22Rv1 (cell line): ENCODE measurements around the gene IQCK.

ENCODE experiments used
- CTCF ChIP-seq: fragments of 450-650 bp; IDR thresholded peaks from 2 replicates; pipeline ENCODE4 v1.5.1; 2017; ENCODE audit warnings: mild to moderate bottlenecking
- ZFX ChIP-seq: fragments of 450-650 bp; IDR thresholded peaks from 2 replicates; pipeline ENCODE4 v1.6.1; 2017; ENCODE audit warnings: antibody characterized with exemption, borderline replicate concordance

DNA sequence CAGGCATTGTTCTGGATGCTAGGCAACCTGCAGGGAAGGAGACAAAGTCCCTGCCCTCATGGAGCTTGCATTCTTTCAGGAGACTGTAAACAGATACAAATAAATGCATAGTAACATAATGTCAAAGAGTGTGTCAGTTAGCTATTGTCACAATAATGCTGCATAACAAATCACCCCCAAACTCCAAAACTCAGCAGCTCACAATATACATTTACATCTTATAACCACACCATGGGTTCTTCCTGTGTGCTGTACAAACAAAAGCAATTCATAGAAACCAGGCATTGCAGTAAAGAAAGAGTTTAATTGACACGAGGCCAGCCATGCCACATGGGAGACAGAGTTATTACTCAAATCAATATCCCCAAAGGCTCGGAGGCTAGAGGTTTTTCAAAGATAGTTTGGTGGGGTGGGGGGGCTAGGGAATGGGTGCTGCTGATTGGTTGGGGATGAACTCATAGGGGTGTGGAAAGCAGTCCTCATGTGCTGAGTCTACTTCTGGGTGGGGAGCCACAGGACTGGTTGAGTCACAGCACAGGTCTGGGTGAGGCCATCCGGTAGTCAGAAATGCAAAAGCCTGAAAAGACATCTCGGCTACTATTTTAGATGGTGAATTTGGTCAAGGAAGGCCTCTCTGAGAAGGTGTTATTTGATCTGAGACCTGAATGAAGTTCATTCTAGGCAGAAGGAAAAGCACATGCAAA, 87.5 kb downstream of the IQCK start:
- TF ChIP-seq CTCF (no peak), ZFX (no peak)
